ENCODE data around the gene FIGN.

FIGN gene

GRCh38 chr2:163602196-163602595 lies 133.6 kb downstream of the FIGN start:
- no peak overlapping the region for H3K4me3 ChIP-seq (ENCODE audit: low read depth, low read length)
- TF ChIP-seq, protein P1, sequence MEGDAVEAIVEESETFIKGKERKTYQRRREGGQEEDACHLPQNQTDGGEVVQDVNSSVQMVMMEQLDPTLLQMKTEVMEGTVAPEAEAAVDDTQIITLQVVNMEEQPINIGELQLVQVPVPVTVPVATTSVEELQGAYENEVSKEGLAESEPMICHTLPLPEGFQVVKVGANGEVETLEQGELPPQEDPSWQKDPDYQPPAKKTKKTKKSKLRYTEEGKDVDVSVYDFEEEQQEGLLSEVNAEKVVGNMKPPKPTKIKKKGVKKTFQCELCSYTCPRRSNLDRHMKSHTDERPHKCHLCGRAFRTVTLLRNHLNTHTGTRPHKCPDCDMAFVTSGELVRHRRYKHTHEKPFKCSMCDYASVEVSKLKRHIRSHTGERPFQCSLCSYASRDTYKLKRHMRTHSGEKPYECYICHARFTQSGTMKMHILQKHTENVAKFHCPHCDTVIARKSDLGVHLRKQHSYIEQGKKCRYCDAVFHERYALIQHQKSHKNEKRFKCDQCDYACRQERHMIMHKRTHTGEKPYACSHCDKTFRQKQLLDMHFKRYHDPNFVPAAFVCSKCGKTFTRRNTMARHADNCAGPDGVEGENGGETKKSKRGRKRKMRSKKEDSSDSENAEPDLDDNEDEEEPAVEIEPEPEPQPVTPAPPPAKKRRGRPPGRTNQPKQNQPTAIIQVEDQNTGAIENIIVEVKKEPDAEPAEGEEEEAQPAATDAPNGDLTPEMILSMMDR (IDR thresholded peaks at IDR 0.05; ENCODE audit: low read depth, low read length) = no peak
- TF ChIP-seq POLR2A (IDR thresholded peaks at IDR 0.05; ENCODE audit: extremely low read depth, insufficient read length) (no peak), MYC (IDR thresholded peaks at IDR 0.05; ENCODE audit: low read depth, low read length) (no peak), MAX (IDR thresholded peaks at IDR 0.05; ENCODE audit: low read depth, low read length) (no peak)
- no peak for DNase-seq (ENCODE audit: low read depth)

GRCh38 chr2:163601377-163601776 lies 134.4 kb downstream of the FIGN start:
- TF ChIP-seq MYC (IDR thresholded peaks at IDR 0.05; ENCODE audit: low read depth, low read length) (no peak), POLR2A (IDR thresholded peaks at IDR 0.05; ENCODE audit: extremely low read depth, insufficient read length) (no peak)
- no peak for DNase-seq (ENCODE audit: low read depth)
- H3K4me3 ChIP-seq (ENCODE audit: low read depth, low read length) = no peak overlapping the region

GRCh38 chr2:163600801-163601200 lies 135.0 kb downstream of the FIGN start:
- TF ChIP-seq MAX (IDR thresholded peaks at IDR 0.05; ENCODE audit: low read depth, low read length) = no peak
- TF ChIP-seq, protein P1 (IDR thresholded peaks at IDR 0.05; ENCODE audit: low read depth, low read length) = no peak
- no peak overlapping the region for H3K4me3 ChIP-seq (ENCODE audit: low read depth, low read length)
- no peak for DNase-seq (ENCODE audit: low read depth)

DNA sequence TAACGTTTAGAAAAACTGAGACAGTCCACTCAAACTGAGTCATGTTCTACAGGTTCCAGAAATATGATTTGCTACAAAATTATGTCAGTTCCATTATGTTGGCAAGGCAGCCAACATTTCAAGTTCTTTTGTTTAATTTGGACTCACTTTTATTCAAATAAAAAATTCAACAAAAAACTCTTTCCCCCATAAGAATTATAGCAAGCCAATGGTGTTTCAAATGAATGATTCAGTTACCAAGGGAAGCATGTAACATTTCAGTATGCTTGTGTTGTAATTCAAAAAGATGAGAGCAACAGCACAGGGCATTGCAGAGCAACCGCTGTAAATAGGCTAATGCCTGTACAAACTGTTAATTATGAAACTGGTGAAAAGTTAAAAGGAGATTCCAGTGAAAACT lies 140.8 kb downstream of the FIGN start:
- no peak for DNase-seq (ENCODE audit: low read depth)
- TF ChIP-seq, protein P1 (IDR thresholded peaks at IDR 0.05; ENCODE audit: low read depth, low read length) = no peak
- TF ChIP-seq MAX (IDR thresholded peaks at IDR 0.05; ENCODE audit: low read depth, low read length) = no peak
- TF ChIP-seq MYC (IDR thresholded peaks at IDR 0.05; ENCODE audit: low read depth, low read length) = no peak
- H3K4me3 ChIP-seq (ENCODE audit: low read depth, low read length) = no peak overlapping the region

DNA sequence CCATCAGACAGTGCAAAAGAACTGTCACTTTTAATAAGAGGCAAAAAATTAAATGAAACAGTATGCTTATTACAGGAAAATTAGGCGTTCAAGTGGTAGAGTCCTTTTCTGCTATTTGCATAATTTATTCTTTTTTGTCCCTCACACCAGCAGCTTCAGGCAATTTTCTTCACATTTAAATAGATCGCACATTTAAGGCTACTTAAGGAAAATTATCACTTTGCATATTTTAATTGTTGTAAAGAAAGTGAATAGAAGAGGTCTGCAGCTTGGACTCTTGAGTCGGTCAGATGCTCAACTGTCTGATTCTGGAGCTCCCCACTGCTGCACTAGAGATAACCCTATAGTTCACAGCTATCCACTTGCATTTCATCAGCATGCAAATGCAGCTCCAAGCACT lies 141.3 kb downstream of the FIGN start:
- no peak overlapping the region for H3K4me3 ChIP-seq (ENCODE audit: low read depth, low read length)
- TF ChIP-seq, protein P1 (IDR thresholded peaks at IDR 0.05; ENCODE audit: low read depth, low read length) = no peak
- TF ChIP-seq MYC (IDR thresholded peaks at IDR 0.05; ENCODE audit: low read depth, low read length) (no peak), MAX (IDR thresholded peaks at IDR 0.05; ENCODE audit: low read depth, low read length) (no peak), POLR2A (IDR thresholded peaks at IDR 0.05; ENCODE audit: extremely low read depth, insufficient read length) (no peak)
- DNase-seq (ENCODE audit: low read depth) = no peak

GRCh38 chr2:163593982-163594381 lies 141.8 kb downstream of the FIGN start:
- no peak overlapping the region for H3K4me3 ChIP-seq (ENCODE audit: low read depth, low read length)

More at GRCh38 chr2:163593982-163594381, 141.8 kb downstream of the FIGN start:
- TF ChIP-seq POLR2A (IDR thresholded peaks at IDR 0.05; ENCODE audit: extremely low read depth, insufficient read length) = no peak
- no peak for TF ChIP-seq MAX (IDR thresholded peaks at IDR 0.05; ENCODE audit: low read depth, low read length)
- DNase-seq (ENCODE audit: low read depth) = no peak
